GM12865 (cell line): ENCODE results near the gene ANKLE2.
"Not testable (repeated sequence)": the region's sequence is repeated elsewhere in the genome, so short reads cannot be mapped to it uniquely, and the experiment has no call there.

Experiments
- DNase-seq: peaks from one replicate; pipeline ENCODE4 v3.0.0; 2010; ENCODE audit warnings: low read depth
- H3K4me3 ChIP-seq: 2 replicates; pipeline ENCODE4 v1.5.1; 2011; ENCODE audit warnings: mild to moderate bottlenecking, low read depth, low read length, control low read depth
- CTCF ChIP-seq: IDR thresholded peaks from 2 replicates; pipeline ENCODE4 v1.5.1; 2011; ENCODE audit warnings: low read length, control low read depth, low read depth, inconsistent platforms; ENCODE audit not compliant: insufficient read depth; ENCODE audit errors: missing control alignments

Gene ANKLE2

GRCh38 chr12:132754160-132754932, 7.3 kb downstream of the ANKLE2 start:
- no peak for DNase-seq
- H3K4me3 ChIP-seq = no peak overlapping the region
- no peak for TF ChIP-seq CTCF

GRCh38 chr12:132753670-132754069, 8.0 kb downstream of the ANKLE2 start:
- DNase-seq = not testable (repeated sequence)

GRCh38 chr12:132748319-132748718, 13.3 kb downstream of the ANKLE2 start:
- TF ChIP-seq CTCF = no peak
- H3K4me3 ChIP-seq = no peak overlapping the region
- DNase-seq = no peak

More at GRCh38 chr12:132753670-132754069, 8.0 kb downstream of the ANKLE2 start:
- H3K4me3 ChIP-seq = not testable (repeated sequence)

GRCh38 chr12:132747896-132748295, 13.7 kb downstream of the ANKLE2 start:
- DNase-seq = no peak
- no peak overlapping the region for H3K4me3 ChIP-seq
- no peak for TF ChIP-seq CTCF

GRCh38 chr12:132747395-132747794, 14.2 kb downstream of the ANKLE2 start:
- DNase-seq = no peak
- TF ChIP-seq CTCF = no peak
- no peak overlapping the region for H3K4me3 ChIP-seq

- TF ChIP-seq CTCF = no peak
- no peak overlapping the region for H3K4me3 ChIP-seq
- no peak for DNase-seq
Measured at GRCh38 chr12:132746613-132747012, 15.0 kb downstream of the ANKLE2 start.

GRCh38 chr12:132743831-132744230, 17.8 kb downstream of the ANKLE2 start:
- no peak for TF ChIP-seq CTCF
- H3K4me3 ChIP-seq = no peak overlapping the region
- DNase-seq = no peak
